Activated naive CD4-positive, alpha-beta T cell treated with Interleukin-2 at 50 U/mL for 16 hours (primary cell): Measurements from ENCODE around the gene OTOF.

Source experiments
- DNase-seq: peaks from one replicate; pipeline ENCODE4 v3.0.0-alpha.2; 2020

OTOF gene

GRCh38 chr2:26495705-26496297 is 17.9 kb upstream of the OTOF start:
- DNase-seq = no peak

- no peak for DNase-seq
Observed at GRCh38 chr2:26494891-26495290, 17.0 kb upstream of the OTOF start.

GRCh38 chr2:26494199-26494598 is 16.3 kb upstream of the OTOF start:
- no peak for DNase-seq

- DNase-seq = no peak
Observed at GRCh38 chr2:26493566-26493965, 15.6 kb upstream of the OTOF start.

GRCh38 chr2:26492749-26493515 is 15.0 kb upstream of the OTOF start:
- DNase-seq = no peak

GRCh38 chr2:26491563-26492167 is 13.7 kb upstream of the OTOF start:
- no peak for DNase-seq

- no peak for DNase-seq
Observed at GRCh38 chr2:26489213-26489850, 11.4 kb upstream of the OTOF start.

GRCh38 chr2:26488463-26489212 is 10.7 kb upstream of the OTOF start:
- no peak for DNase-seq

GRCh38 chr2:26487192-26487591 is 9.3 kb upstream of the OTOF start:
- DNase-seq = no peak

GRCh38 chr2:26486789-26487188 is 8.9 kb upstream of the OTOF start:
- no peak for DNase-seq

- no peak for DNase-seq
Observed at GRCh38 chr2:26485725-26486418, 7.9 kb upstream of the OTOF start.

- DNase-seq = no peak
Observed at GRCh38 chr2:26485099-26485498, 7.2 kb upstream of the OTOF start.

GRCh38 chr2:26484579-26484978 is 6.7 kb upstream of the OTOF start:
- no peak for DNase-seq

- no peak for DNase-seq
Observed at GRCh38 chr2:26483957-26484565, 6.1 kb upstream of the OTOF start.

GRCh38 chr2:26483516-26483915 is 5.6 kb upstream of the OTOF start:
- DNase-seq = no peak

GRCh38 chr2:26483027-26483326 is 5.1 kb upstream of the OTOF start:
- DNase-seq = no peak

GRCh38 chr2:26482211-26483026 is 4.5 kb upstream of the OTOF start:
- no peak for DNase-seq

GRCh38 chr2:26481706-26482105 is 3.8 kb upstream of the OTOF start:
- DNase-seq = no peak

- DNase-seq = no peak
Observed at GRCh38 chr2:26480566-26481423, 2.9 kb upstream of the OTOF start.
